ENCODE data around the gene MYO5B.

GRCh38 chr18:50199921-50200320 lies 5.0 kb upstream of the MYO5B start:
- no peak for TF ChIP-seq GATA2 (IDR thresholded peaks at IDR 0.05; ENCODE audit: low read depth, low read length)
- no peak for TF ChIP-seq GATA3 (IDR thresholded peaks at IDR 0.05; ENCODE audit: low read depth, low read length)

Measured in SH-SY5Y (cell line).